Upper lobe of left lung (tissue), 4 donors: ENCODE measurements around the gene INAFM1.

Source experiments
- CTCF ChIP-seq, 6 experiments: fragments of 450-650 bp in 4 of 6; fragments of 200-600 bp in 2 of 6; sonication (generic) in 2 of 6; IDR thresholded peaks; one replicate each; pipeline ENCODE4 v1.5.1; 2016 to 2019; ENCODE audit warnings: antibody characterized with exemption in 6 of 6
- POLR2A ChIP-seq, 4 donors: fragments of 450-650 bp; IDR thresholded peaks; one replicate each; pipeline ENCODE4 v1.5.1; 2016 to 2017; ENCODE audit warnings: antibody characterized with exemption in 4 of 4, mild to moderate bottlenecking in 2 of 4
- POLR2AphosphoS5 ChIP-seq, 2 donors: sonication (generic); formaldehyde crosslinking; IDR thresholded peaks; one replicate each; pipeline ENCODE4 v1.5.1; 2017; ENCODE audit warnings: antibody characterized with exemption in 2 of 2

GRCh38 chr19:47309038-47309437 is 34.4 kb downstream of the INAFM1 start:
- TF ChIP-seq CTCF (IDR thresholded peaks at IDR 0.05) (no peak), POLR2A (IDR thresholded peaks at IDR 0.05) (no peak), POLR2AphosphoS5 (IDR thresholded peaks at IDR 0.05) (no peak)
